PC-9 (cell line): ENCODE measurements around the gene MACC1. TPM values are rescaled to one million over a fixed set of nuclear protein-coding genes. Genes with fewer than 3 reads are reported as not detected.

Source experiments
- BruUV-seq: library from RNA; stranded (reverse); fragments of 400-500 nt; replicated peaks from 2 replicates; lab custom pipeline; 2021; lab: Mats Ljungman, UMichigan
- CTCF ChIA-PET: fragments of 300-600 bp; sonication (Branson Sonifier 250); formaldehyde crosslinking; loops from one replicate; lab custom pipeline; 2022; ENCODE audit warnings: antibody characterized with exemption; lab: Charles Lee
- POLR2A ChIA-PET: fragments of 300-600 bp; sonication (Branson Sonifier 250); formaldehyde crosslinking; loops from one replicate; lab custom pipeline; 2022; ENCODE audit warnings: antibody characterized with exemption; ENCODE audit not compliant: unreplicated experiment; lab: Charles Lee
- DNase-seq, 2 experiments: peaks; one replicate each; pipeline versions ENCODE4 v3.0.0 to v3.0.0-alpha.2; 2015 to 2022; ENCODE audit warnings: mixed read lengths in 1 of 2
- H2AFZ ChIP-seq: fragments of 200-600 bp; sonication (generic); 2 replicates; pipeline ENCODE4 v1.8.1; 2017; ENCODE audit warnings: antibody characterized with exemption
- H3F3A ChIP-seq: fragments of 200-600 bp; sonication (generic); 2 replicates; pipeline ENCODE4 v1.8.1; 2017; ENCODE audit warnings: antibody characterized with exemption, mild to moderate bottlenecking, low read depth; ENCODE audit not compliant: insufficient read depth
- H3K27ac ChIP-seq: fragments of 200-600 bp; sonication (generic); 2 replicates; pipeline ENCODE4 v1.6.1; 2016; ENCODE audit warnings: mixed run types
- H3K27me3 ChIP-seq: fragments of 200-600 bp; sonication (generic); 2 replicates; pipeline ENCODE4 v1.6.1; 2016; ENCODE audit warnings: low read depth, mixed run types; ENCODE audit not compliant: insufficient read depth
- H3K36me3 ChIP-seq: fragments of 200-600 bp; sonication (generic); 2 replicates; pipeline ENCODE4 v1.6.1; 2016; ENCODE audit warnings: low read depth, mixed run types
- H3K4me1 ChIP-seq: fragments of 200-600 bp; sonication (generic); replicated peaks from 2 replicates; pipeline ENCODE4 v1.6.1; 2016; ENCODE audit warnings: mixed run types; ENCODE audit not compliant: insufficient read depth
- H3K4me2 ChIP-seq: fragments of 200-600 bp; sonication (generic); 2 replicates; pipeline ENCODE4 v1.6.1; 2017; ENCODE audit warnings: mixed run types
- H3K4me3 ChIP-seq: fragments of 200-600 bp; sonication (generic); 2 replicates; pipeline ENCODE4 v1.6.1; 2016; ENCODE audit warnings: mixed run types
- H3K79me2 ChIP-seq: fragments of 200-600 bp; sonication (generic); 2 replicates; pipeline ENCODE4 v1.6.1; 2017; ENCODE audit warnings: low read depth, mixed run types
- H3K9me2 ChIP-seq: fragments of 200-600 bp; sonication (generic); 2 replicates; pipeline ENCODE4 v1.8.1; 2017; ENCODE audit warnings: mild to moderate bottlenecking; ENCODE audit not compliant: insufficient read depth
- H3K9me3 ChIP-seq: fragments of 200-600 bp; sonication (generic); 2 replicates; pipeline ENCODE4 v1.8.1; 2016; ENCODE audit warnings: low read depth; ENCODE audit not compliant: insufficient read depth
- H4K20me1 ChIP-seq: fragments of 200-600 bp; sonication (generic); 2 replicates; pipeline ENCODE4 v1.8.1; 2017; ENCODE audit not compliant: insufficient read depth
- CTCF ChIP-seq: fragments of 200-600 bp; sonication (generic); conservative IDR thresholded peaks from 2 replicates; pipeline ENCODE4 v1.6.1; 2017; ENCODE audit warnings: mixed run types, antibody characterized with exemption, mild to moderate bottlenecking, moderate library complexity
- EZH2 ChIP-seq: fragments of 200-600 bp; sonication (generic); IDR thresholded peaks from 2 replicates; pipeline ENCODE4 v1.8.0; 2017; ENCODE audit warnings: antibody characterized with exemption, low read depth
- intact Hi-C: fragments of 100-400 bp; cut with micrococcal nuclease; formaldehyde crosslinking; loops from one replicate; pipeline ENCODE4 v1.10.0; 2022; ENCODE audit not compliant: unreplicated experiment
- total RNA-seq: library from RNA; stranded (reverse); gene quantifications from 2 replicates; pipeline ENCODE4 v1.2.3, GENCODE V29; 2021

The MACC1 gene
- total RNA-seq, 1 experiment from 2014 or later: 50.8 TPM

- intact Hi-C loops: no loop called here
- POLR2A ChIA-PET: no interaction called here
- Histone ChIP-seq H3K4me2 (no peak overlapping the region), H3K36me3 (peaks cover 34% of the 10 kb centered on the region), H3K9me2 (no peaks in the 10 kb centered on the region), H3K27ac (peak overlapping the region; percentile 65), H3K27me3 (no peaks in the 10 kb centered on the region), H3K4me1 (peaks cover 24% of the 10 kb centered on the region), H4K20me1 (no peaks in the 10 kb centered on the region), H2AFZ (no peak overlapping the region), H3K4me3 (no peak overlapping the region), H3F3A (peaks cover 18% of the 10 kb centered on the region), H3K79me2 (peaks cover 39% of the 10 kb centered on the region), H3K9me3 (peaks cover 8% of the 10 kb centered on the region; the same call in 1 of the 2 replicates)
- CTCF ChIA-PET: no interaction called here
- DNase-seq: no peak
- TSS peak; percentile 26 for BruUV-seq
- no peak for TF ChIP-seq CTCF
- TF ChIP-seq EZH2: no peak
Observed at GRCh38 chr7:20200361-20200760, 16.8 kb downstream of the MACC1 start.

- intact Hi-C loops: loop anchor here (1.0 kb wide), 2 partner anchors 18 to 241 kb away; partner anchors contain the start of gene MACC1
- CTCF ChIA-PET: no interaction called here
Observed at GRCh38 chr7:20199015-20199737, 18.0 kb downstream of the MACC1 start.

GRCh38 chr7:20198260-20198659 lies 18.9 kb downstream of the MACC1 start:
- Histone ChIP-seq H3K79me2 (peaks cover 29% of the 10 kb centered on the region), H2AFZ (no peak overlapping the region), H3K4me3 (no peak overlapping the region), H3K4me1 (peaks cover 24% of the 10 kb centered on the region), H4K20me1 (no peaks in the 10 kb centered on the region), H3K36me3 (peaks cover 24% of the 10 kb centered on the region; the same call in 1 of the 2 replicates), H3F3A (peaks cover 18% of the 10 kb centered on the region), H3K4me2 (no peak overlapping the region), H3K9me3 (peaks cover 8% of the 10 kb centered on the region; the same call in 1 of the 2 replicates), H3K27me3 (no peaks in the 10 kb centered on the region), H3K9me2 (no peaks in the 10 kb centered on the region), H3K27ac (no peak overlapping the region)
- CTCF ChIA-PET: no interaction called here
- no peak for DNase-seq
- TF ChIP-seq EZH2: no peak
- no peak for TF ChIP-seq CTCF
- intact Hi-C loops: no loop called here
- POLR2A ChIA-PET: interaction anchor here (0.6 kb wide), 1 partner anchor 332 kb away, joined by 4 read pairs; no protein-coding TSS in a partner anchor
- no TSS peak for BruUV-seq

More at GRCh38 chr7:20199015-20199737, 18.0 kb downstream of the MACC1 start:
- Histone ChIP-seq H3K27me3 (no peaks in the 10 kb centered on the region), H3K4me2 (peak overlapping the region; percentile 15; the same call in 1 of the 2 replicates), H3K79me2 (peaks cover 34% of the 10 kb centered on the region), H3K9me2 (no peaks in the 10 kb centered on the region), H3K4me1 (peaks cover 24% of the 10 kb centered on the region), H3K4me3 (no peak overlapping the region), H4K20me1 (no peaks in the 10 kb centered on the region), H3F3A (peaks cover 18% of the 10 kb centered on the region), H3K9me3 (peaks cover 8% of the 10 kb centered on the region; the same call in 1 of the 2 replicates), H3K27ac (peak overlapping the region; percentile 65), H2AFZ (no peak overlapping the region), H3K36me3 (peaks cover 28% of the 10 kb centered on the region; the same call in 1 of the 2 replicates)
- TF ChIP-seq EZH2 (no peak), CTCF (no peak)
- POLR2A ChIA-PET: interaction anchor here (0.6 kb wide), 2 partner anchors 20 to 333 kb away, joined by 4 to 10 read pairs; no protein-coding TSS in a partner anchor
- DNase-seq: peak; percentile 89 to 91
- BruUV-seq: no TSS peak
